K562 (cell line): Measurements from ENCODE around the gene GPR4. TPM values are rescaled to one million over a fixed set of nuclear protein-coding genes. Genes with fewer than 3 reads are reported as not detected.

ENCODE experiments used
- CBX3 ChIP-seq, 2 experiments: IDR thresholded peaks; 1 replicate in 1 of 2; 2 replicates in 1 of 2; pipeline ENCODE4 v1.6.1; 2012; ENCODE audit warnings: inconsistent platforms in 2 of 2, low read length in 2 of 2, borderline replicate concordance in 1 of 2, control low read depth in 1 of 2
- HDAC1 ChIP-seq, 2 experiments: fragments of 450-650 bp; IDR thresholded peaks; 2 replicates each; pipeline ENCODE4 v1.6.1; 2016 to 2017; ENCODE audit warnings: inconsistent platforms in 1 of 2, mild to moderate bottlenecking in 1 of 2, moderate library complexity in 1 of 2
- NFIC ChIP-seq: fragments of 450-650 bp; IDR thresholded peaks from 2 replicates; pipeline ENCODE4 v1.6.1; 2017; ENCODE audit warnings: mild to moderate bottlenecking, inconsistent platforms
- NR2F6 ChIP-seq: fragments of 450-650 bp; formaldehyde crosslinking; IDR thresholded peaks from 2 replicates; pipeline ENCODE4 v1.4.0; 2020; ENCODE audit warnings: mild to moderate bottlenecking
- NR4A1 ChIP-seq, 2 experiments: fragments of 250-450 bp in 1 of 2; fragments of 450-650 bp in 1 of 2; sonication (Bioruptor Pico) in 1 of 2; IDR thresholded peaks; 2 replicates each; pipeline versions ENCODE4 v1.4.0 to v1.6.1; 2016 to 2020; ENCODE audit warnings: mild to moderate bottlenecking in 2 of 2, missing compliant biosample characterization in 1 of 2, missing genetic modification characterization in 1 of 2, moderate library complexity in 1 of 2
- PCBP1 ChIP-seq: fragments of 200-400 bp; formaldehyde crosslinking; IDR thresholded peaks from 2 replicates; pipeline ENCODE4 v1.6.1; 2018; ENCODE audit warnings: mild to moderate bottlenecking, low read depth, low read length; ENCODE audit not compliant: poor library complexity, severe bottlenecking
- PHF20 ChIP-seq: fragments of 450-650 bp; IDR thresholded peaks from 2 replicates; pipeline ENCODE4 v1.6.1; 2018; ENCODE audit not compliant: partially characterized antibody
- SMARCA5 ChIP-seq: fragments of 450-650 bp; IDR thresholded peaks from 2 replicates; pipeline ENCODE4 v1.6.1; 2016
- SMARCC2 ChIP-seq: fragments of 450-650 bp; IDR thresholded peaks from 2 replicates; pipeline ENCODE4 v1.6.1; 2017; ENCODE audit warnings: antibody characterized with exemption, moderate library complexity, mild to moderate bottlenecking, low read depth
- TAF9B ChIP-seq: fragments of 450-650 bp; IDR thresholded peaks from 2 replicates; pipeline ENCODE4 v1.6.1; 2018; ENCODE audit warnings: mild to moderate bottlenecking; ENCODE audit not compliant: partially characterized antibody
- TCF7L2 ChIP-seq: fragments of 150-350 bp; IDR thresholded peaks from 2 replicates; pipeline ENCODE4 v1.6.1; 2016; ENCODE audit warnings: low read depth, mild to moderate bottlenecking, low read length, moderate library complexity
- ZBTB1 ChIP-seq: sonication (generic); formaldehyde crosslinking; IDR thresholded peaks from 2 replicates; pipeline ENCODE4 v1.8.1; 2023; ENCODE audit warnings: missing genetic modification reagents, low read depth, mild to moderate bottlenecking, borderline replicate concordance
- ZNF239 ChIP-seq: fragments of 250-450 bp; sonication (Bioruptor Pico); IDR thresholded peaks from 2 replicates; pipeline ENCODE4 v1.4.0; 2020; ENCODE audit warnings: mild to moderate bottlenecking
- ZNF41 ChIP-seq: fragments of 250-450 bp; sonication (Bioruptor Pico); conservative IDR thresholded peaks from 2 replicates; pipeline ENCODE4 v1.4.0; 2020; ENCODE audit warnings: mild to moderate bottlenecking
- ZNF668 ChIP-seq: fragments of 250-450 bp; sonication (Bioruptor Pico); IDR thresholded peaks from 2 replicates; pipeline ENCODE4 v1.8.0; 2022; ENCODE audit warnings: mild to moderate bottlenecking, inconsistent platforms
- polyA plus RNA-seq, 8 experiments: library from polyadenylated mRNA; depleted of rRNA in 4 of 8; stranded (reverse) in 5 of 8; unstranded in 3 of 8; fragments of >200 nt; fragmentation: Nextera tagmentation in 2 of 8; fragmentation: Illumina TruSeq in 1 of 8; extraction: Ambion mirVana in 2 of 8; extraction: Trizol in 1 of 8; gene quantifications; 2 replicates each; pipeline versions ENCODE4 v1.2.1 to v1.2.3, GENCODE V29; 2011 to 2014; ENCODE audit warnings: inconsistent platforms in 1 of 8, missing spikeins in 1 of 8
- total RNA-seq, 7 experiments: library from RNA; depleted of rRNA in 6 of 7; stranded (reverse); fragments of >200 nt in 6 of 7; fragmentation: Illumina TruSeq in 2 of 7; extraction: Trizol in 2 of 7; gene quantifications; 2 replicates each; pipeline versions ENCODE4 v1.2.1 to v1.2.3, GENCODE V29; 2011 to 2021; ENCODE audit warnings: low replicate concordance in 1 of 7
- TF ChIP-seq, protein P1 (sequence below): sonication (generic); formaldehyde crosslinking; IDR thresholded peaks from 2 replicates; pipeline ENCODE4 v1.8.0; 2022; ENCODE audit warnings: mild to moderate bottlenecking, missing genetic modification reagents, borderline replicate concordance
- TF ChIP-seq, protein P2 (sequence below): fragments of 250-450 bp; sonication (Bioruptor Pico); IDR thresholded peaks from 2 replicates; pipeline ENCODE4 v1.5.0; 2020; ENCODE audit warnings: mild to moderate bottlenecking
- TF ChIP-seq, protein P3 (sequence below): sonication (generic); formaldehyde crosslinking; IDR thresholded peaks from 2 replicates; pipeline ENCODE4 v1.8.0; 2022; ENCODE audit warnings: mild to moderate bottlenecking, missing genetic modification reagents
- TF ChIP-seq, protein P4 (sequence below): sonication (generic); formaldehyde crosslinking; IDR thresholded peaks from 2 replicates; pipeline ENCODE4 v1.8.1; 2022; ENCODE audit warnings: missing genetic modification reagents

The GPR4 gene
- total and polyA plus RNA-seq, 9 of the 15 experiments (the other 6 are each of a cell fraction or from before 2014, with no cell fraction given), result 0.03 to 0.09 (median 0.04) TPM; not detected in 5

DNA sequence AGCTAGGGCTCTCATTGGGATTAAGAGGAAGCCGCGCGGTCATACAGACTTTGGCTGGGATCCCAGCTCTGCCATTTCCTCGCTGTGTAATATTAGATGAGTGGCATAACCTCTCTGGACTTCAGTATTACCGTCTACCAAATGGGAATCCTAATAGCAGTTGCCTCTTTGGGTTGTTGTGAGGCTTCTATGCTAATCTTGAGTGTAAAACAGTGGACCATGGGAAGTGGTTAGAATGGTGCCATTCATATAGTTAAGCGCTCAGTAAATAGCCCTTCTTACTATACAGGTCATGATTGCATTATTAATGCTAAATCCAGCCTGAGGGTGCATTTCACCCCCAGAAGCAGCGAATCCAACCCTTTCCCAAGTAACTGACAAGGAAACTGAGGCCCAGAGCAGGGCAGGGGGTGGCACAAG lies 16.8 kb downstream of the GPR4 start (continued):
- TF ChIP-seq PHF20 (peak; percentile 46), SMARCA5 (peak; percentile 87), NR2F6 (CRISPR knock-in tag) (0 out of 2 replicates have a peak, but pooled peaks have one; percentile 15), SMARCC2 (no peak), TCF7L2 (no peak), PCBP1 (no peak), ZNF668 (CRISPR knock-in tag) (0 out of 2 replicates have a peak, but pooled peaks have one; percentile 63), TAF9B (no peak), NR4A1 (CRISPR knock-in tag; IDR thresholded peaks at IDR 0.05) (0 out of 2 replicates have a peak, but pooled peaks have one; percentile 9), NR4A1 (tag; IDR thresholded peaks at IDR 0.05) (0 out of 2 replicates have a peak, but pooled peaks have one; percentile 15), HDAC1 (IDR thresholded peaks at IDR 0.05) (peak in 1 of 2 experiments; percentile 17; a peak in 1 of 4 replicates), ZNF239 (no peak), NFIC (peak; percentile 67), CBX3 (IDR thresholded peaks at IDR 0.05; ENCODE audit: borderline replicate concordance in 1 of 2, low read length in 2 of 2) (0 out of 3 replicates have a peak, but pooled peaks of 1 of the 2 experiments have one; percentile 50), ZNF41 (CRISPR knock-in tag) (no peak), ZBTB1 (no peak)
- TF ChIP-seq, protein P1, sequence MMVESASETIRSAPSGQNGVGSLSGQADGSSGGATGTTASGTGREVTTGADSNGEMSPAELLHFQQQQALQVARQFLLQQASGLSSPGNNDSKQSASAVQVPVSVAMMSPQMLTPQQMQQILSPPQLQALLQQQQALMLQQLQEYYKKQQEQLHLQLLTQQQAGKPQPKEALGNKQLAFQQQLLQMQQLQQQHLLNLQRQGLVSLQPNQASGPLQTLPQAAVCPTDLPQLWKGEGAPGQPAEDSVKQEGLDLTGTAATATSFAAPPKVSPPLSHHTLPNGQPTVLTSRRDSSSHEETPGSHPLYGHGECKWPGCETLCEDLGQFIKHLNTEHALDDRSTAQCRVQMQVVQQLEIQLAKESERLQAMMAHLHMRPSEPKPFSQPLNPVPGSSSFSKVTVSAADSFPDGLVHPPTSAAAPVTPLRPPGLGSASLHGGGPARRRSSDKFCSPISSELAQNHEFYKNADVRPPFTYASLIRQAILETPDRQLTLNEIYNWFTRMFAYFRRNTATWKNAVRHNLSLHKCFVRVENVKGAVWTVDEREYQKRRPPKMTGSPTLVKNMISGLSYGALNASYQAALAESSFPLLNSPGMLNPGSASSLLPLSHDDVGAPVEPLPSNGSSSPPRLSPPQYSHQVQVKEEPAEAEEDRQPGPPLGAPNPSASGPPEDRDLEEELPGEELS (CRISPR knock-in tag), result peak; percentile 26; the same call in 1 of the 2 replicates
- TF ChIP-seq, protein P2, sequence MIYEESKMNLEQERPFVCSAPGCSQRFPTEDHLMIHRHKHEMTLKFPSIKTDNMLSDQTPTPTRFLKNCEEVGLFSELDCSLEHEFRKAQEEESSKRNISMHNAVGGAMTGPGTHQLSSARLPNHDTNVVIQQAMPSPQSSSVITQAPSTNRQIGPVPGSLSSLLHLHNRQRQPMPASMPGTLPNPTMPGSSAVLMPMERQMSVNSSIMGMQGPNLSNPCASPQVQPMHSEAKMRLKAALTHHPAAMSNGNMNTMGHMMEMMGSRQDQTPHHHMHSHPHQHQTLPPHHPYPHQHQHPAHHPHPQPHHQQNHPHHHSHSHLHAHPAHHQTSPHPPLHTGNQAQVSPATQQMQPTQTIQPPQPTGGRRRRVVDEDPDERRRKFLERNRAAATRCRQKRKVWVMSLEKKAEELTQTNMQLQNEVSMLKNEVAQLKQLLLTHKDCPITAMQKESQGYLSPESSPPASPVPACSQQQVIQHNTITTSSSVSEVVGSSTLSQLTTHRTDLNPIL (CRISPR knock-in tag), result no peak
- TF ChIP-seq, protein P3, sequence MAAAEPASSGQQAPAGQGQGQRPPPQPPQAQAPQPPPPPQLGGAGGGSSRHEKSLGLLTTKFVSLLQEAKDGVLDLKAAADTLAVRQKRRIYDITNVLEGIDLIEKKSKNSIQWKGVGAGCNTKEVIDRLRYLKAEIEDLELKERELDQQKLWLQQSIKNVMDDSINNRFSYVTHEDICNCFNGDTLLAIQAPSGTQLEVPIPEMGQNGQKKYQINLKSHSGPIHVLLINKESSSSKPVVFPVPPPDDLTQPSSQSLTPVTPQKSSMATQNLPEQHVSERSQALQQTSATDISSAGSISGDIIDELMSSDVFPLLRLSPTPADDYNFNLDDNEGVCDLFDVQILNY (CRISPR knock-in tag), result no peak
- TF ChIP-seq, protein P4, sequence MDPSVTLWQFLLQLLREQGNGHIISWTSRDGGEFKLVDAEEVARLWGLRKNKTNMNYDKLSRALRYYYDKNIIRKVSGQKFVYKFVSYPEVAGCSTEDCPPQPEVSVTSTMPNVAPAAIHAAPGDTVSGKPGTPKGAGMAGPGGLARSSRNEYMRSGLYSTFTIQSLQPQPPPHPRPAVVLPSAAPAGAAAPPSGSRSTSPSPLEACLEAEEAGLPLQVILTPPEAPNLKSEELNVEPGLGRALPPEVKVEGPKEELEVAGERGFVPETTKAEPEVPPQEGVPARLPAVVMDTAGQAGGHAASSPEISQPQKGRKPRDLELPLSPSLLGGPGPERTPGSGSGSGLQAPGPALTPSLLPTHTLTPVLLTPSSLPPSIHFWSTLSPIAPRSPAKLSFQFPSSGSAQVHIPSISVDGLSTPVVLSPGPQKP (CRISPR knock-in tag), result no peak
